Body of pancreas (tissue), 4 donors: ENCODE data around the gene ZNF768.

Experiments
- POLR2A ChIP-seq, 3 donors: fragments of 450-650 bp; IDR thresholded peaks; one replicate each; pipeline ENCODE4 v1.6.1; 2016; ENCODE audit warnings: antibody characterized with exemption in 3 of 3, mild to moderate bottlenecking in 2 of 3
- TF ChIP-seq, protein P1 (sequence below), 7 experiments: fragments of 450-650 bp in 4 of 7; fragments of 200-600 bp in 3 of 7; sonication (generic) in 3 of 7; IDR thresholded peaks; one replicate each; pipeline ENCODE4 v1.5.1; 2016 to 2019; ENCODE audit warnings: antibody characterized with exemption in 7 of 7

DNA sequence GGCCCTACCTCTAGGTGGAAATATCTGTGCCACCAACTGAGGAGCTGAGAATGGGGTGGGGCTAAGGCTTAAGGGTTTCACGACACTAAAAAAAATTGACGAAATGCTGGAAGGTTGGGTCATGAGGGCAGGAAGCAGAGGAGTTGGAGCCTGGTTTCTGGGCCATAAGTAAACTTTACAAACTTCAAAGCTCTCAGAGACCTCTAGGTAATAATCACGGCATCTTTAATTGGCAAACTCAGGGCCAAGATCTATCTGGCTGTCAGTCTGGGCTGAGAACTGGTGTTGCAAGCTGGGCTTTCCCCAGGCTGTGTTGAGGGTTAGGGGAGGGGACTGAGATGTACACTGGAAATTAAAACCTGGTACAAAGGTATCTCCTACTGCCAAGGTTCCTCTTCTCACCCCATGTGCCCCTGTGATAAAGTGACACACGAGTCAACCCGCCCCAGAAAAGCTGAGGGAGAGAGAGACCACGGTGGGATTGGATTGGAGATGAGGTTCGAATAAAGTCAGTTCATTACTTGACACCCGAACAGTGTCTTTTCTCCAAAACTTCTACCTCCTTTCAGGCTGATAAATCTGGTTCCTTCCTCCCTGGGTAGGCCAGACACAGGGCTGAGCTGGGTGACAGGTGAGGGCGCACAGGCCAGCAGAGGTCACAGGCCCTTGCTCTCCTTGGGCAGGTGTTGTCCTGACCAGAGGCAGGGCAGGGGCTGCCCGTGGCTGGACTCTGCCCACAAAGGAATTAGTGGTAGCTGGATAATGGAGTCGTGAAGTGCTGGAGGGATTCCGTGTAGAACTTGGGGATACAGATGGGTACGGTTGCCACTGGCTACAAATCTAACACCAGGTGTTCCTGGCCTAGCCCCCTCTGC, 4.0 kb upstream of the ZNF768 start:
- no peak for TF ChIP-seq POLR2A (IDR thresholded peaks at IDR 0.05)
- TF ChIP-seq, protein P1, sequence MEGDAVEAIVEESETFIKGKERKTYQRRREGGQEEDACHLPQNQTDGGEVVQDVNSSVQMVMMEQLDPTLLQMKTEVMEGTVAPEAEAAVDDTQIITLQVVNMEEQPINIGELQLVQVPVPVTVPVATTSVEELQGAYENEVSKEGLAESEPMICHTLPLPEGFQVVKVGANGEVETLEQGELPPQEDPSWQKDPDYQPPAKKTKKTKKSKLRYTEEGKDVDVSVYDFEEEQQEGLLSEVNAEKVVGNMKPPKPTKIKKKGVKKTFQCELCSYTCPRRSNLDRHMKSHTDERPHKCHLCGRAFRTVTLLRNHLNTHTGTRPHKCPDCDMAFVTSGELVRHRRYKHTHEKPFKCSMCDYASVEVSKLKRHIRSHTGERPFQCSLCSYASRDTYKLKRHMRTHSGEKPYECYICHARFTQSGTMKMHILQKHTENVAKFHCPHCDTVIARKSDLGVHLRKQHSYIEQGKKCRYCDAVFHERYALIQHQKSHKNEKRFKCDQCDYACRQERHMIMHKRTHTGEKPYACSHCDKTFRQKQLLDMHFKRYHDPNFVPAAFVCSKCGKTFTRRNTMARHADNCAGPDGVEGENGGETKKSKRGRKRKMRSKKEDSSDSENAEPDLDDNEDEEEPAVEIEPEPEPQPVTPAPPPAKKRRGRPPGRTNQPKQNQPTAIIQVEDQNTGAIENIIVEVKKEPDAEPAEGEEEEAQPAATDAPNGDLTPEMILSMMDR (IDR thresholded peaks at IDR 0.05) = no peak
